ENCODE measurements around the gene HIF3A.
"Not testable (repeated sequence)": the region's sequence is repeated elsewhere in the genome, so short reads cannot be mapped to it uniquely, and the experiment has no call there.

HIF3A gene

DNA sequence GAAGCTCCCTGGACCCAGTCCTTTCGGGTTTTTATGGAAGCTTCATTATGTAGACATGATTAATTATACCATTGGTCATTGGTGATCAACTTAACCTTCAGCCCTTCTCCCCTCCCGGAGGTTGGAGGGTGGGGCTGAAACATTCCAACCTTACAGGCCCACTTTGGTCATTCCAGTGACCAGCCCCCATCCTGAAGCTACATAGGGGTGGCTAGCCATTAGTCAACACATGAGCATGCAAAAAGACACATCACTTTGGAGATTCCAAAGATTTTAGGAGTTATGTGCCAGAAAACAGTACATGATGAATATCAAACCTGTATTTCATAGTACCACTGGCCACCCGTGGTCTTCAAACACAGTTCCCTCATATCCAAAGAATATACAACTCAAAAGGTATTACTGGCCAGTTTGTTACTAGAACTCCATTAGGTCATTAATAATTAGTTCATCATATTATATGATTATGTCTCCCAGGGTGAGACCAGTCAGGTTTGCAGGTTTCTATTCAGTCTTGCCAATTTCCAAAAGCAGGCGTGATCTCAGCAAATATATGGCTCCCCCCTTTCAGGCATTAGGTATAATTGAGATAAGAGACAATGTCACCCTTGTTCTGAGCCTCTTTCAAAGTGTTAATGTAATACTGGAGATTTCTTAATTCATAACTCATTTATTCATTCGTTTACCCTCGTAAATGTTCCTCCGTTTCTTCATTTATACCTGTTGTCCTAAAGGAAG, 61.2 kb downstream of the HIF3A start:
- no peak for DNase-seq (ENCODE audit: low read depth)

DNA sequence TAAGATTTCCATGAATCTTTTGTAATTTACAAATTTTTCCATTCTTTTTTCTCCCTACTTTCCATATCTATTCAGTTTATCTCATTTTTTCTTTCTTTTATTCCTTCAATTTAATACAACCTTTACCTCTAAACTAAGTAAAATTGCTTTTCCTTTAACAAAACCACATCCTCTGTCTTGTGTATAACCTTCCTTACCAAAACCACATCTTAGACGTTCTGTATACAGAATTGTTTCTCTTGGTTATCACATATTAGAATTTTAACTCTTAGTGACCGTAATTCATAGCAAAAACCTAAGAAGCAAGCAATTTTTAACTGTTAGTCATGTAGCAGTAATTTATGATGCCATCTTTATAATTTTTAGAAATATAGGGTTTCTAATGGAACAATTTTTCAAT, 65.1 kb downstream of the HIF3A start:
- DNase-seq (ENCODE audit: low read depth), result no peak

DNA sequence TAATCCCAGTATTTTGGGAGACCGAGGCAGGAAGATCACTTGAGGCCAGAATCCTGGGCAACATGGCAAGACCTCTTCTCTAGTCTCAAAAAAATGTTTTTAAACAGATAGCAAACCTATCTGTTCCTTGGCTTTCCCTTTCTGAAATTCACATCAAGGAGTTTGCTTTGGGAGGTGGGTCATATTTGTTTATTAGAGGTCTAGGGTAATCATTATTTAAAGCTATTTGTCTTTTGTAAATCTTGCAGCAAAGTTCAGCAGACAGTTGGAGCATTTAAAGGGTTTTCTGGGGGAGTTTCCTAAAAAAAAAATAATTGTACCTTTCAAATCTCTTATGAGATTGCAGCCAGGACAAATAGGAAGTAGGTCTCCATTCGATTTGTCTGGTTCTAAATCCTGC, 67.5 kb downstream of the HIF3A start:
- DNase-seq (ENCODE audit: low read depth), result no peak

DNA sequence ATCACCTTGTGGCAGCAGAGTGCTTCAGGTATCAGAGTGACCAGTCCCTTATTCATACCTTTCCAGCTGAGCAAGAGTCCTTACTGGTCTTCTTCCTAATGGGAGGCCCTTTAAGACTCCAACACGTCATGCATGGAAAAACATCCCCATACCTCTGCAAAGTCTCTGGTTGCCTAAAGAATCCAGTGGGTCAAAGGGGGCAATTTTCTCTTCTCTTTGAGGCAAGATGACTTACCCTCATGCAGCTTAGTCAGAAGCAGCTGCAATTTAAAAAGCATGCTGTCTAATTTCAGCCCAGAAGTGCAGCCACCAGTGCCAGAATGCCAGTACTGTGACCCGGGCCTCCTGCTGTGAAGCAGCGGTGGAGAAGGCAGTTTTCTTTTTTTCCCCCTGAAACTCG, 68.7 kb downstream of the HIF3A start:
- no peak for DNase-seq (ENCODE audit: low read depth)

DNA sequence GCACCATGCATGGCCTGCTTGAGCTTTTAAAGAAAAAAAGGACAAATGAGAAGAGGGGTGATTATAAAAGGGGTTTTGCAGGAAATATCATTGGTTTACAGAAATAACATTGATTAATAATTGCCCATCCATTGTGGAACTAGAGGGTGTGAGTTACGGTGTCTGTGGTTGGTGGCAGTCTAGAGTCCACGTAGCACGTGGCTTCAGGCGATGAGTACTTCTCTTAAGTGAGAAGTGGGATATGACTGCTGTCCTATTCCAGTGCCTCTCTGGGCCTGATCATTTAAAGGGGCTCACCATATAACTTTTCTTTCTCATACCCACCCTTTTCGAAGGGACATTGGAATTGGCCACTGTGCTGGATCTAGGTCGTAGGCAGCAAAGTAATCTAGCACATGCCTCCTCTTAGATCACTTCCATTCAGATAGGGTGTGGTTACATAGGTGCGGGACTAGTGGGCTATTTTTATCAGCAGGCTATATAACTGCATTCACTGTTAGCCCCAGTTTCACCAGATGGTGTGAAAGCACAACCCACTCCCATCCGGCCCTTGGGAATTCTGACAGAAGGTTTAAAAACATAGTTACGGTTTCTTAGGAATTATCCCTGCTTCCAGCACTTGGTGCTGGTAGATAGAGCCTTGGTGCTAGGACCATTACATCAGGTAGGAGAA, 69.9 kb downstream of the HIF3A start:
- DNase-seq (ENCODE audit: low read depth), result no peak

DNA sequence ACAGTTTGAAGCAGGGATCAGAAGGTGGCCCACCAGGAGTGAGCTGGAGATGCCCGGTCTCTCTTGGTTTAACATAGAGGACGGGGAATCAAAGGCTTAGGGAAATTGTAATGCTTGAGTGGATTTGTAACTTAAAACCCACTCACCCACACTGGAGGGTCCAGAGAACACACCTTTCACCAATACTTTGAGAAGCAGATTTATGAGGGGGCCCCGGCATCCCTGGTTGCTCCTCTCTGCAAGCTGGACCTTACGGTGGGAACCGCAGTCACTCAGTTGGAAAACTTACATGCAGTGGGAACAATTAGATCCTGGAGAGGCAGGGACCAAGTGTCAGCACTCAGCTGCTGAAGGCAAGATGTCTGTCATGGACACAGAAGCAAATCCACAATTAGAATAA, 70.6 kb downstream of the HIF3A start:
- DNase-seq (ENCODE audit: low read depth), result no peak

DNA sequence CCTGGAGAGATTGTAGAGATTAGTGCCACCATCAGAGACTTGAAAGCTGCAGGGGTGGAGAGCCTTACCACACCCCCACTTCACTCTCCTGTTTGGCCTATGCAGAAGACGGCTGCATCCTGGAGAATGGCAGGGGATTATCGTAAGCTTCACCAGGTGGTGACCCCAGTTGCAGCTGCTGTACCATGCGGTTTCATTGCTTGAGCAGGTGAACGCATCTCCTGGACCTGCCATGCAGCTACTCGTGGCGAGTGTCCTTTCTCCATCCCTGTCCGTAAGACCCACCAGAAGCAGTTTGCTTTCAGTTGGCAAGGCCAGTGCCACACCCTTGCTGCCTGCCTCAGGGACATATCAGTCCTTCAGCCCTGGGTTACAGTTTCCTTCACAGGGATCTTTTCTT, 71.3 kb downstream of the HIF3A start:
- no peak for DNase-seq (ENCODE audit: low read depth)

DNA sequence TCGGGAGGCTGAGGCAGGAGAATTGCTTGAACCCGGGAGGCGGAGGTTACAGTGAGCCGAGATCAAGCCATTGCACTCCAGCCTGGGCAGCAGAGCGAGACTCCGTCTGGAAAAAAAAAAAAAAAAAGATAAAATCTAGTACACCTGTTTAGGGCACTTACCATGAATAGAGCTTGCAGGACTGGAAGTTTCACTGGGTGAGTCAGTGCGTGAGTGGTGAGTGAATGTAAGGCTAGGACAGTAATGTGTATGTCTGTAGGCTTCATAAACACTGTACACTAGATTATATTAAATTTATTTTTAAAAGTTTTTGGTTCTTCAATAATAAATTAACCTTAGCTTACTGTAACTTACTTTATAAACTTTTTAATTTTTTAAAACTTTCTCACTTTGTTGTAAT, 73.0 kb downstream of the HIF3A start:
- no peak for DNase-seq (ENCODE audit: low read depth)

DNA sequence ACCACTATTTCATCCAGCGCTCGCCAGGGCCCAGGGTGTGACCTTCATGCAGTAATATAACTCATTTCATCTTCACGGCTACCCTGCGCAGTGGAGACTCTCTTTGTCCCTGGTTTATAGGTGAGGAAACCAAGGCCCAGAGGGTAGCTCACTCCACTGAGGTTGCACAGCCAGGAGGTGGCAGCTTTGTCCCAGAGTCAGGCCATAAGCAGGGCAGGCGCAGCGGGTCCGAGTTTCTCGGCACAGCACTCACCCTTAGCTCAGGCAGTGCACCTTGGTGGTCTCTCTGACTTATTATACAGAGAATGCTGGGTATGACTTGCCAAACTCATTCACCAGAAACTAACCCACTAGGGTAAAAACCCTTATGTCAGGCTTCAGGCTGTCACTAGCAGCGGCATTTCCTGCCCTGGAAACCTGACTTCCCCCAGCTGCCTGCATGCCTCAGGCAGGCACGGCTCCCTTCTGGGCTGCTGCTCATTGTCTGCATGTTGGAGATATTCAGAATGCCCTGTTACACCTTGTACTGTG, 74.6 kb downstream of the HIF3A start:
- DNase-seq (ENCODE audit: low read depth), result no peak

DNA sequence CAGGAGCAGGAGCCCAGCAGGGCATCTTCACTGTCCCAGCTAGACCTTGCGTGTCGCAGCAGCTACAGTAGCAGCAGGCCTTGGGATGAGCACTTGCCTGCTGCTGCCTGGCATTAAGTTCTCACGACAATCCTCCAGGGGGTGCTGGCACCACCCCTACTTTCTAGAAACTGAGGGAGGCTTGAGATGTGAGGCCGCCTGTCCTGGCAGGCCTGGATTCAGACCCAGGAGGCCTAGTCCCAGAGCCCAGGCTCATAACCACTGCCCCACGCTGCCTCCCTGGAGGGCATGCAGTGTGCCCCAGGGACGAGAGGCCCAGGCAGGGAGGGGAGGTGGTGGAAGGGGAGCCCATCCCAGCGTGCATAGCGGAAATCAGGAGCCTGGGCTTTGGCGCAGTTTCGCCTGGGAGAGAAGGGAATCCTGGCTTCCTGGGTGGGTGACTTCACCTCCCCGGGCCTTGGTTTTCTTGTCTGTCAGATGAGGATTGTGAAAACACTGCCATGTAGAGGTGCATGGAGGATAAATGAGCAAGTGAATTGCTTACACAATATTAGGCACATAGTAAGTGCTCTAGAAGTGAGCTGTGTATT, 76.2 kb downstream of the HIF3A start:
- DNase-seq (ENCODE audit: low read depth), result peak; percentile 72

DNA sequence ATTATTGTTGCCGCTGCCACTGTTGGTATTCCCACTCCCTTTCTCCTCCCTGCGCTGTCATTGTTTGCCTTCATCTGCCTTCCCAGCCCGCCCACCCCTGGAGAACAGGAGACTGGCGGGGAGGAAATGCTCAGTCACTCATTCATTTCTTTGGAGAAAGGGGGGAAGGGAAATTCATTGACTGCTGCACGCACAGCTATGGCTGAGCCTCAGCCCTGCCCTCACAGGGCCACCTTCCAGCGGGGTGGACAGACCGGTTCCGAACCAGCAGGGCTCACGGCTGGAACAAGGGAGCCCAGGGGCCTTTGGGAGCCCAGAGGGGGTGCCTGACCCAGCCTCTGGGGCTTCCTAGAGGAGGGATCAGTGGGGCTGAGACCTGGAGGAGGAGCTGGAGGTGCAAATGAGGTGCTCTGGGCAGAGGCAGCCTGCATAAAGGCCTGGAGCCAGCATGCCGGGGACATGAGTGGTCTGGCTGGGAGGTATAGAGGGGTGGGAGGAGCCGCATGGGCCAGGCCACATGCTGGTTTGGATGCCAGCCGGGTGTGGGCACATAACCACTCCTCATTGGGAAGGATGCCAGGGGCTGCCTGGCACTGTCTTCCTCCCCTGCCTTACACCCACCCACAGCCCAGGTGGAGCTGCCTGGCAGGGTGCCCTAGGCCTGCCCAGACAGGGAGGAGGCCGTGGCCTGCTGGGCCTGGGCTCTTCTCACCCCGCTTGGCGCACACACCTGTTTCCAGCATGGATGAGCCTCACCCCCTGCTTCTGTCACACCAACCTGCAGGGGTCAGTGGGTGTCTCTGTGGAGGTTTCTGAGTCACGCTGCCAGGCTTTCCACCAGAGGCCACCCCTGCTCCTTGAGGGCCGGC, 76.9 kb downstream of the HIF3A start:
- DNase-seq (ENCODE audit: low read depth), result peak; percentile 72

DNA sequence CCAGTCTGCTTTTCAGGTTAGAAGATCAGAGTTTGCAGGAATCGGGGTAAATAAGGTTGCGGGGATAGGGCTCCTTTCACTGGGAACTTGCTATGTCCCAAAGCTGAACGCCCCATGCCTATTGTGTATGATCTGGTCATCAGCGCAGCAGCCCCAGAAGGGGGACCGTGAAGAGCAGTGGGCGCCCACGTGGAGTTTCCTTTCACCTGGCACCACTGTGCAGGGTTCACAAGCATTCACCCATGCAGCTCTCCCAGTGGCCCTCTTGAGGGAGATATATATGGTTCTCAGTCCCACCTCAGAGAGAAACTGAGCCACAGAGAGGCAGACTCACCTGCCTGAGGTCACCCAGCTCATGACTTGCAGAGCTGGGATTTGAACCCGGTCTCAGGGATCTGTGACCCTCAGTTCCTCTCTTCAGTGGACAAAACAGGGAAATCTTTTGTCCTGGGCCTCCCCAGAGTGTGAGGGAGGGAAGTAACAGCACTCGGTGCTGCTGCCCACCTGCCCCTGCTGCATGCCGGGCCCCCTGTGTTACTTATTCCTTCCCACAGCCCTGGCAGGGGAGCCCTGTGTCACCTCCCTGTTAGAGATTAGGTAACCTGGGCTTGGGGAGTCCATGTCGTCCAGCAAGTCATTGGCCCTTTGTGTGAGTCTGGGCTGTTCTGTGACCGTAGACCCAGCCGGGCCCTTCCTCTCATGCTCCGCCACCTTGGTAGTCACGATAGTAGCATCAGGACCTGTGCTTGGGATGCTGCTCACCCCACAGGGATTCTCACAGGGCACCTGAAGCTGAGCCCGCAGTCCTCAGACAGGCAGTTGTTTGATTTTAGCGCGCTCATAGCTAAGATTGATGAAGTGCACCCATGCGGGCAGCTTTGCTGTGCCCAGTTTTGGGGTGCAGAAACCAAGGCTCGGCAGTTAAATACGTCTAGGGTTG, 78.0 kb downstream of the HIF3A start:
- no peak for DNase-seq (ENCODE audit: low read depth)

DNA sequence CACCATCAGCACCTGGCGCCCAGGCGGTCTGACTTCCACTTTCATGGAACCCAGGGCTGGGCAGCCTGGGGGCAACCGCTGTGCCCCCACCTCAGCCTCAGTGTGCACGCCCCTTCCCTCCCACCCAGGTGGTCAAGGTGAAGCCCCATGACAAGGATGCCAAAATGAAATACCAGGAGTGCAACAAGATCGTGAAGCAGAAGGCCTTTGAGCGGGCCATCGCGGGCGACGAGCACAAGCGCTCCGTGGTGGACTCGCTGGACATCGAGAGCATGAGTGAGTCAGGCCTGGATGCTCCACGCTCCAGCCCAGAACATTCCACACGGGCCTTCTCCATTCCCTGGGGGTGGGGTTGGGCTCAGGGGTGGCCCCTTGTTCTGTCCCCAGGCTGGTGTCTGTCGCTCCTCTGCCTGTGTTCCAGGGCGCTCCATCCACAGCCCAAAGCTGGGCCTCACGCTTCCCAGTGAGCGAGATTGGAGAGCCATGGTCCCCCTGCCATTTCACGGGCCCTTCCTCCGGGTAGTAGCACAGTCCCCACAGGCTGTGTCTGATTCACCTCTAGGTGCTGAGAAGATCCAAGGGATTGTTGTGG, 78.7 kb downstream of the HIF3A start:
- not testable (repeated sequence) for DNase-seq (ENCODE audit: low read depth)

DNA sequence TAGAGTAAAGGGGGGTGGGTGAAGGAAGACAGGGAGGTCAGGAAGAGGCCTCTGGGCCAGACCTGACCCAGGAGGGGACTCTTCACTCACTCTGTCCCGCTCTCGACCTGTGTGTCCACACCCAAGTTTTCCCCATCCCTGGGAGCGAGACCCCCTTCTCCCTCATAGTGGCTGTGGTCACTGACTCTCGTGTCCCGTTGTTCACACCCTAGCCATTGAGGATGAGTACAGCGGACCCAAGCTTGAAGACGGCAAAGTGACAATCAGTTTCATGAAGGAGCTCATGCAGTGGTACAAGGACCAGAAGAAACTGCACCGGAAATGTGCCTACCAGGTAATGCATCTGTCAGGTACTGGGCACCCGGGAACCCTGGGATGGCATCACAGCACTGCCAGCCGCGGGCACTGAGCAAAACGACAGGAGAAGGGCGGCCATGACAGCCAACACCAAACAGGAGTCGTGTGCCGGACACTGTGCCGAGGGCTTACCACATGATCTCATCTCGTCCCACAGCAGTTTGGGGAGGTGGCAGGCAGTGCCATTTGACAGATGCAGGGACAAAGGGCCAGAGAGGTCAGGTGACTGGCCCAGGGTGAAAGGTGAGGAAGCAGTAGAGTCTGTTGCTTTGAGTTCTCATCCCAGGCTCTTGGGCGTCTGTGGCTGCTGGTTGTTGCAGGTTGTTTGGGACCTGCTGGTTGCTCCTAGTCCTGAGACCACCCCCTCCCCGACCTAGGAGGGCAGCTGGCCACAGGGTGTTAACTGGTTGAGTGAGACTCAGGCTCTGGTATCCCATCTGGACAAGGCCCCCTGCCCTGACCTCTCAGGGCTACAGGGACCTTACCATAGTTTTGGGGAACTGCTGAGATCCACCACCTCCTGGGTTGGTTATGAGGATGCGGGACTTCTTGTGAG, 79.7 kb downstream of the HIF3A start:
- no peak for DNase-seq (ENCODE audit: low read depth)

DNA sequence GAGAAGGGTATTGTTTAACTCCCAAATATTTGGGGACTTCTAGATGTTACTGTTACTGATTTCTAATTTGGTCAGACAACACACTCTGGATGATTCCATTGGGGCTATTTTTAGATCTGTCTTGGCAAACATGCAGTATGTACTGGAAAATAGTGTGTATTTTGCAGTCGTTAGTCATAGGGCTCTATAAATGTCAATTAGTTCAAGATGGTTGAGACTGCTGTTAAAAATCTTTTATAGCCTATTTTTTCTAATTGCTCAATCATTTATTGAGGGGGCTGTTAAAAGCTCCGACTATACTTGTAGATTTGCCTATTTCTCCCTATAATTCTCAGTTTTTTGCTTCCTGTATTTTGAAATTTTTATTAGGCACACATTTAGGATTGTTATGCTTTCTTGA, 81.4 kb downstream of the HIF3A start:
- DNase-seq (ENCODE audit: low read depth), result peak; percentile 93

DNA sequence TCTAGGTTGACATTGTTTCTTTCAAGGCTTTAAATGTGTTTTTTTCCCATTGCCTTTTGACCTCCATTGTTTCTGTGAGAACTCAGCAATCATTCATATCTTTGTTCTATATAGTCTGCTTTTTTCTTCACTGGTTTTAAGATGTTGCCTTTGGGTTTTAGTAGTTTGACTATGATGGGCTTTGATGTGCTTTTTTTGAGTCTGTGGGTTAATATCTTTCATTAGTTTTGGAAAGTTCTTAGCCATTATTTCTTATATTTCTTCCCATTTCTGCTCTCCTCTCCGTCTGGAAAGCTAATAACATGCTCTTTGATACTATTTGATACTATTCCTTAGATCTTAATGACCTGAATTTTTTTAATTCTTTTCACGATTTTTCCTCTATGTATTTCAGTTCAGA, 83.8 kb downstream of the HIF3A start:
- DNase-seq (ENCODE audit: low read depth), result no peak

DNA sequence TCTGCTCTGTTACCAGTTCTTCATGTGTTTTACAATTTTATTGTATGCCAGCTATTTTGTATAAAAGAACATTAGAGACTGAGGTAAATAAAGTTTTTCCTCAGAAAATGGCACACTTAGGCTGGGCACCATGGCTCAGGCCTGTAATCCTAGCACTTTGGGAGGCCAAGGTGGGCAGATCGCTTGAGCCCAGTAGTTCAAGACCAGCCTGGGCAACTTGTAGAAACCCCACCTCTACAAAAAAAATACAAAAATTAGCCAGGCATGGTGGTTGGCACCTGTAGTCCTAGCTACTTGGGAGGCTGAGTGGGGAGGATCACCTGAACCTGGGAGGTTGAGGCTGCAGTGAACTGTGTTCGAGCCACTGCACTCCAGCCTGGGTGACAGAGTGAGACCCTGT, 84.5 kb downstream of the HIF3A start:
- DNase-seq (ENCODE audit: low read depth), result no peak

DNA sequence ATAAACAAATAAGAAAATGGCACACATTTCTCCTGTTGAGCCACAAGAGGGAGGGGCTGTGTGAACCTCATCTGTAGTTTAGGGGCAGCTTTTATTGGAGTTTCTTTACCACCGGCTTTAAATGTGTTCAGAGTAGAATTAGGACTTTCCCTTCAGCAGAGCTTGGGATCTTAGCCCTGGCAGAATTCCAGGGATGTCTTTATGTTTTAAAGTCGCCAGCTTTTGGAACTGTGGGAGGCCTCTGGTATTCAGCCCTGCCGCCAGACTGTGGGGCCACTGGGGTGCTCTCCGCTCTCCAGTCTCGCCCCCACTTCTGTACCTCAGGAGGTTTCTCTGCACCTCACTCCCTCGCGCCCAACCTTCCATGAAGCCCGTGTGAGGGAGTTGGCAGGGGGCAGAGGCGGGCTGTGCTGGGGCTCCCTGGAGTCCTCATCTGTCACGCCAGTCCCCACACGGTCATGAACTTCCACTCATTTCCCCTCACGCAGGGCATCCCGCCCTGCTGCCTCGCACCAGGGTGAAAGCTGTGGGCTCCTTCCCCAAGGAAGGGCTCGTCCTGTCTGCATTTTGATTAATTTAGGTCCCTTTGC, 85.0 kb downstream of the HIF3A start:
- DNase-seq (ENCODE audit: low read depth), result no peak

DNA sequence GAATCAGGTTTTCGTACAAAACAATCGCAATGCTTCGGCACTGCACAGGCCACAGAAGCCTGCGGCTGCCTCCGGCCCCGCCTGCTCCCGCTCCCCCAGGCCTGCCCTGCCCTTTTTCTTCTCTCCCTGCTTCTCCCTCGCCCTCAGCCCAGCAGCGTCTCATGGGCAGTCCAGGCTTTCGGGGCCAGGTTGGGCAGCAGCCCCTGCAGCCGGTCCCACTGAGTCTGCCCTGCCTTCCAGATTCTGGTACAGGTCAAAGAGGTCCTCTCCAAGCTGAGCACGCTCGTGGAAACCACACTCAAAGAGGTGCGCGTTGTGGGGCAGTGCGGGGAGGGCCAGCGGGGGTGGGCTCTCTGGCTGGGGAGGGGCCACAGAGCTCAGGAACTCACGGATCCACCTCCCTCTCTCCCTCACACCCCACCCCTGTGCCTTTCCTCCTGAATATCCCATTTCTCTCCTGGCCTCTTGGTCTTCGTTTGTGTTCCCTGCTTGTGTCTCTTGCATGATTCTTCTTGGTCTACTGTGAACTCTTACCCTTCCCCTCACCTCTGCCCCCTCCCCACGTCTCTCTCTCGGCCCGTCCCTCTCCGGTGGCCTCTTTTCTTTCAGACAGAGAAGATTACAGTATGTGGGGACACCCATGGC, 86.5 kb downstream of the HIF3A start:
- no peak for DNase-seq (ENCODE audit: low read depth)

Measured in fibroblast of gingiva (primary cell).